Subcutaneous adipose tissue (tissue), 4 donors: ENCODE data around the gene NTF4. TPM values are rescaled to one million over a fixed set of nuclear protein-coding genes. Genes with fewer than 3 reads are reported as not detected.
"Not testable (repeated sequence)": the region's sequence is repeated elsewhere in the genome, so short reads cannot be mapped to it uniquely, and the experiment has no call there.

Experiments used
- total RNA-seq, 4 donors: library from RNA; depleted of rRNA; stranded (reverse); fragments of >200 nt; gene quantifications; one replicate each; pipeline ENCODE4 v1.1.0, GENCODE V29; 2016
- TF ChIP-seq, protein P1 (sequence below): fragments of 450-650 bp; IDR thresholded peaks from one replicate; pipeline ENCODE4 v1.5.1; 2016; ENCODE audit warnings: low read depth, mild to moderate bottlenecking, control low read depth, antibody characterized with exemption, moderate library complexity

The NTF4 gene
- total RNA-seq, 4 donors from 2014 or later, result not detected

- TF ChIP-seq, protein P1, sequence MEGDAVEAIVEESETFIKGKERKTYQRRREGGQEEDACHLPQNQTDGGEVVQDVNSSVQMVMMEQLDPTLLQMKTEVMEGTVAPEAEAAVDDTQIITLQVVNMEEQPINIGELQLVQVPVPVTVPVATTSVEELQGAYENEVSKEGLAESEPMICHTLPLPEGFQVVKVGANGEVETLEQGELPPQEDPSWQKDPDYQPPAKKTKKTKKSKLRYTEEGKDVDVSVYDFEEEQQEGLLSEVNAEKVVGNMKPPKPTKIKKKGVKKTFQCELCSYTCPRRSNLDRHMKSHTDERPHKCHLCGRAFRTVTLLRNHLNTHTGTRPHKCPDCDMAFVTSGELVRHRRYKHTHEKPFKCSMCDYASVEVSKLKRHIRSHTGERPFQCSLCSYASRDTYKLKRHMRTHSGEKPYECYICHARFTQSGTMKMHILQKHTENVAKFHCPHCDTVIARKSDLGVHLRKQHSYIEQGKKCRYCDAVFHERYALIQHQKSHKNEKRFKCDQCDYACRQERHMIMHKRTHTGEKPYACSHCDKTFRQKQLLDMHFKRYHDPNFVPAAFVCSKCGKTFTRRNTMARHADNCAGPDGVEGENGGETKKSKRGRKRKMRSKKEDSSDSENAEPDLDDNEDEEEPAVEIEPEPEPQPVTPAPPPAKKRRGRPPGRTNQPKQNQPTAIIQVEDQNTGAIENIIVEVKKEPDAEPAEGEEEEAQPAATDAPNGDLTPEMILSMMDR, result no peak
These were observed 5.6 kb downstream of the NTF4 start for GRCh38 chr19:49059053-49059452.

GRCh38 chr19:49058562-49058961 is 6.1 kb downstream of the NTF4 start:
- TF ChIP-seq, protein P1, result no peak

DNA sequence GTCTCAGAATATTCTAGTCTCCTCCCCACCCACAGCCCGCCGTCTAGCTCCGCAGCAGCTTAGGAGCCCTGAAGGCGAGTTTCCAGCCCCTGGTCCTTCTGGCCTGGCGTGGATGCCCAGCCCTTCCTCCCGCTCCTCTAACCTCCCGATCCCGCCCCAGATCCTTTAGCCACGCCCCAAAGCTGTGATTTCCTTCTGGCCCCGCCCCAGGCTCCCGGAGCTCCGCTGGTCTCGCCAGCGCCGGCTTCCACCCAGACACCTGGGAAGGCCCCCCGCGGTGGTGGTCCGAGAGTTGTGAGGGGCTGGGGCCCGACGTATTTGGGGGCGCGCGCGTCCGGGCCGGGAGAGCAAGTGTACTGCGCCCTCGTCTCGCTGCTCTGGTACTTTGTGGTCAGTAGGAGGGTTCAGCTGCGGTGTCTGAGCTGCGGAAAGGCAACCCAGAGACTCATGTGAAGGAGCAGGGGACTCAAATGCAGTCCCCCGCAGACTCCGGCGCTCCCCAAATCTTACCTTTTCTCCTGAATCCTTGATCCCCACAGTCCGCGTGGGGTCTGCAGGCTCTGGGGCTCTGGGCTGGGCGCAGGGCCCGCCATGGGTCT is 6.9 kb downstream of the NTF4 start, which contains the start of gene CGB7:
CGB7 (minus strand) TSS at position 114 of the 599 bp plus-strand sequence. CDS start 2,374 bp downstream, outside the sequence.
- TF ChIP-seq, protein P1, result no peak

DNA sequence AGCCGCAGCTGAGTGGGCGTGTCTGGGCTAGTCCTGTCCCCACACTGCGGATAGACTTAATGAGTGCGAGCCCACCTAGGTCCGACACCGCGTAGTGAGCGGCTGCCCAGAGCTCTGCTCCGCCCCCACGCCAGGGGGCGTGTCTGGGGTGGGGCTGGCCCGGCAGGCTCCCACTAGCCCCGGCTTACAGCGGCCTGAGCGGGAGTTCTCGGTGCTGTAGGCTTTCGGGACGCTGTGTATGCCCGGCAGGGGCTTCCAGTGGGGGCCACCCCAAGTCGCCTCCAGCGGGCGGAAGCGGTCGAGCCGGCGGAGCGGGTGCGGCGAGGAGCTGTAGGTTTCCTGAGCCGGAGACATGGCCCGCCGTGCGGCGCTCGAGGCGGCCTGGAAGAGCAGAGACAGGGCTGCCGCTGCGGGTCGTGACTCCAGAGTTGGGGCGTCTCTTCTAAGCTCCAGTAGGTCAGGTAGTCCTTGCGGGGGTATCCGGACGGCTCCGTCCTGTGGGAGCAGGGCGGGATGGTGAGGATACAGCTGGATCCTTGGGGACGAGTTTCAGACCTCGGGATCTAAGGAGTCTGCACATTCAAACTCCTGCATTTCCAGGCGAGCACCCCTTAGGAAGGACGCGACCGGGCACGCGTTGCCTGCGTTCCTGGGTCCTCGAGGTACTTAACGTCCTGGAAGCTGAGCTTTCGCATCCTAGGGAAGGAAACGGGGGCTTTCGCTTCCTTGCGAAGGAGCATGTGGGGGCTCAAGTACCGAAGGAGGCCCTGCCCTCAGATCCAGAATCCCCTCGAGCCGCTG is 8.3 kb downstream of the NTF4 start:
- TF ChIP-seq, protein P1, result no peak

- TF ChIP-seq, protein P1, result not testable (repeated sequence)
These were observed 15.6 kb downstream of the NTF4 start, which contains the start of gene CGB8 for GRCh38 chr19:49049011-49049410. Gene CGB8, minus strand, starts transcription at chr19:49049111. Its CDS starts 372 bp downstream, at chr19:49048739.

DNA sequence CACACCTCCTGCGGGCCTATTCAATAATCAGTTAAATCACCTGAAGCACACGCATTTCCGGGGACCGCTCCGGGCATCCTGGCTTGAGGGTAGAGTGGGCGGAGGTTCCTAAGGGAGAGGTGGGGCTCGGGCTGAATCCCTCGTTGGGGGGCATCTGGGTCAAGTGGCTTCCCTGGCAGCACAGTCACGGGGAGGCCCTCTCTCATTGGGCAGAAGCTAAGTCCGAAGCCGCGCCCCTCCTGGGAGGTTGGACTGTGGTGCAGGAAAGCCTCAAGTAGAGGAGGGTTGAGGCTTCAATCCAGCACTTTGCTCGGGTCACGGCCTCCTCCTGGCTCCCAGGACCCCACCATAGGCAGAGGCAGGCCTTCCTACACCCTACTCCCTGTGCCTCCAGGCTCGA is 21.1 kb downstream of the NTF4 start, which contains the start of gene CGB5:
CGB5 (plus strand) TSS at position 301 of the 400 bp plus-strand sequence. CDS start 362 bp downstream, outside the sequence.
- TF ChIP-seq, protein P1, result not testable (repeated sequence)

GRCh38 chr19:49042177-49042576 is 22.4 kb downstream of the NTF4 start:
- TF ChIP-seq, protein P1, result no peak
